NCI-H2196 treated with DMSO at 0.1 percent for 48 hours (cell line): ENCODE measurements around the gene KIRREL1.

Experiments
- DNase-seq: peaks from one replicate; lab custom pipeline; 2025; ENCODE audit not compliant: unreplicated experiment; lab: John Stamatoyannopoulos, UW

Gene KIRREL1

DNA sequence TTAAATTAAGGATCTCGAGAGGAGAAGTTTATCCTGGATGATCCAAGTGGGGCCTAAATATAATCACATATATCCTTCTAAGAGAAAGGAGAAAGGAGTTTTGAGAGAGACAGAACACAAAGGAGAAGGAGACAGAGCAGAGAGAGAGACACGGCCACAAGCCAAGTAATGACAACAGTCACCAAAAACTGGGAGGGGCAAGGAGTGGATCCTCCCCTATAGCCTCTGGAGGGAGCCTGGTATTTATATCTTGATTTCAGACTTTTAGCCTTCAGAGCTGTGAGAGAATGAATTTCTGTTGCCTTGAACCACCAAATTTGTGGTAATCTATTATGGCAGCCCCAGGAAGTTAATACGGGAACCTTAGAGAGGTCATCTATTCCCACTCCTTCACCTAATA, 137.8 kb downstream of the KIRREL1 start:
- DNase-seq: no peak

GRCh38 chr1:158140764-158141192, 147.3 kb downstream of the KIRREL1 start:
- no peak for DNase-seq

GRCh38 chr1:158145173-158145719, 151.8 kb downstream of the KIRREL1 start:
- DNase-seq: no peak

DNA sequence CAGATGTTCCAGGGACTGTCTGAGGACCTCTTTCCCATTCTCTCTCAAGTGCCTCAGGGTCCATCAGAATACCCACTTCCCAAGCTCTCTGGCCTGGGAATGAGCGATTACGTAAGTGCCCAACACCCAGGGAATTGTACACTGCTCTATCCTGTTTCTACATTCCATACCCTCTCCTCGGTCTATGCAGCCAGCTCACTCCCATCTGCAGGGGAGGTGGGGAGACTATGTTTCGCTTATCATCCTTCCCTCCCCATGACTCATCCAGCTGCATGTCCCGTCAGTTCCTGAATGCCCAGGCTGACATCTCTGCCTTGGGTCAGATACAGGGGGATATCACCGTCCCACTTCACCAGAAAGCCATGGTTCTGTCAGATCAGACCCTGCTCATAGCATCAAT, 152.7 kb downstream of the KIRREL1 start:
- DNase-seq: no peak

DNA sequence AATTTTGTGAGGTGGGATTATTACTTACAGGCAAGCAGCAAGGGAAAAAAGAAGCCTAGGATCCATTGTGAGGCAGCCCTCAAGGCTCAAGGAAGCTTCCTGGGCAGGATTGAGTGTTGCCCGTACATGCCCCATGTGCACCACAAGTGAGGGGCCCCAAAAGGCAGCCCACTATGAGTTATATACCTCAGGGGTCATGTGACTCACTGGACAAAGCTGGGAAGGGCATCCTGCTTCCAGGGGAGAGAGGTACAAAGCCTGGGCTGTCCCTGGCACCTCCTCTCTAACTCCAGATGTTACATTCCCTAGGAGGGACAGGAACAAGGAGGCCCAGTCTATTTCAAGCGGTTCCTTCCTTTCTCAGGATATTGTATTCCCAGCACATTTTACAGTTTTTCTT, 153.3 kb downstream of the KIRREL1 start:
- DNase-seq: no peak

DNA sequence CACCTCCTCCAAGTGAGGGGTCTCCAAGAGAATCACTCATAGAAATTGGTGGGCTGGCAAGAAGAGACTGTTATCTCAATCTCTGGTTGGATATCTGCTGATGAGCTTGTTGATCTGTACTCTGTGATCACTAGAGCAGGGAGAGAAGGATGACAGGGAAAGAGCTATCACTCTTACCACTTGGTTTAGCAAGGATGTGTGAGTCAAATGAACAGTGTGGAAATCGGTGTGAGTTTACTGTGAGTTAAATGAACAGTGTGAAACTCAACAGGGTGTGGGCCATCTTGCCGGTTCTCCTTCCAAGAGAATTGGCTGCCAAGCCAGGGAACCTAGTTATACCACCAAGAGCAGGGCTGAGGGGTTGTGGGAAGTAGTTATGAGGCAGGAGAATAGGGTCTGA, 154.0 kb downstream of the KIRREL1 start:
- no peak for DNase-seq

- DNase-seq: no peak
Measured at GRCh38 chr1:158147869-158148268, 154.4 kb downstream of the KIRREL1 start.

GRCh38 chr1:158148468-158148867, 155.0 kb downstream of the KIRREL1 start:
- no peak for DNase-seq

DNA sequence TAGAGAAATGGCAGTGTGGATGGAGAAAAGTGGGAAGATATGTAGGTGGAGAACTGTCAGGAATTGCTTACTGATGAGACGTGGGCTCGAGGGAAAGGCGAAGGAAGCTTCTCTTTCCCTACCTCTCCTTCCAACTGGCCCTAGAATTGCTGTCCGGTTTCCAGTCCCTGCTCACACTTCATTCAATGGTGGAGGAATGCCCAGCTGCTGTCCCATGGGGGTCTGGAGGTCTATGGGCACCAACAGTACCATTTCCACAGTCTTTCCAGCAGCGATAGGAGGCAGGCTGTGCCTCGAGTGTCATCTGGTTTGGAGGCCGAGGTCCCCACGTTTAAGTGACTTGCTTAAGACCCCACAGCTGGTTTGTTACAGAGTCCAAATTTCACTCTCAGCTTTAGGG, 155.7 kb downstream of the KIRREL1 start:
- no peak for DNase-seq
